Panc1 (cell line): Measurements from ENCODE around the gene METTL2B. TPM values are rescaled to one million over a fixed set of nuclear protein-coding genes. Genes with fewer than 3 reads are reported as not detected.
"Not testable (repeated sequence)": the region's sequence is repeated elsewhere in the genome, so short reads cannot be mapped to it uniquely, and the experiment has no call there.

Source experiments
- ATAC-seq: fragments of 200-7000 bp; cut with Tn5 transposase; 2 replicates; pipeline ENCODE4 v1.9.1; 2020; ENCODE audit warnings: mild to moderate bottlenecking, moderate library complexity
- BruUV-seq: library from RNA; stranded (reverse); fragments of 400-500 nt; replicated peaks from 2 replicates; lab custom pipeline; 2021; lab: Mats Ljungman, UMichigan
- CTCF ChIA-PET: fragments of 300-600 bp; sonication (Branson Sonifier 250); formaldehyde crosslinking; loops from one replicate; lab custom pipeline; 2022; ENCODE audit warnings: antibody characterized with exemption; lab: Charles Lee
- POLR2A ChIA-PET: fragments of 300-600 bp; sonication (Branson Sonifier 250); formaldehyde crosslinking; loops from one replicate; lab custom pipeline; 2022; ENCODE audit warnings: antibody characterized with exemption; lab: Charles Lee
- DNase-seq: peaks from one replicate; pipeline ENCODE4 v3.0.0-alpha.2; 2010; ENCODE audit warnings: low read depth, low spot score
- H3K27ac ChIP-seq: 2 replicates; pipeline ENCODE4 v1.5.1; 2011; ENCODE audit warnings: mild to moderate bottlenecking, low read length, inconsistent platforms
- H3K27me3 ChIP-seq: fragments of 200-500 bp; sonication (Bioruptor generic); 2 replicates; pipeline ENCODE4 v1.6.0; 2014; ENCODE audit warnings: low read length, inconsistent platforms; ENCODE audit not compliant: control insufficient read depth, insufficient read depth
- H3K36me3 ChIP-seq: fragments of 200-500 bp; sonication (Bioruptor generic); 2 replicates; pipeline ENCODE4 v1.5.1; 2014; ENCODE audit warnings: inconsistent platforms, mild to moderate bottlenecking, low read length, moderate library complexity; ENCODE audit not compliant: control insufficient read depth, insufficient read depth
- H3K4me1 ChIP-seq: 2 replicates; pipeline ENCODE4 v1.5.1; 2011; ENCODE audit warnings: inconsistent platforms, mild to moderate bottlenecking, low read length, moderate library complexity; ENCODE audit not compliant: control insufficient read depth, insufficient read depth
- H3K4me3 ChIP-seq, 2 experiments: 2 replicates each; pipeline ENCODE4 v1.5.1; 2011 to 2012; ENCODE audit warnings: low read depth in 2 of 2, low read length in 2 of 2, mild to moderate bottlenecking in 2 of 2, inconsistent platforms in 1 of 2, moderate library complexity in 1 of 2
- H3K9me3 ChIP-seq: fragments of 200-500 bp; sonication (Bioruptor generic); 2 replicates; pipeline ENCODE4 v1.5.1; 2014; ENCODE audit warnings: low read depth, mild to moderate bottlenecking, inconsistent platforms, low read length, moderate library complexity; ENCODE audit not compliant: control insufficient read depth, insufficient read depth
- POLR2AphosphoS5 ChIP-seq: IDR thresholded peaks from 2 replicates; pipeline ENCODE4 v1.6.1; 2012; ENCODE audit warnings: mild to moderate bottlenecking, low read depth, low read length, moderate library complexity
- SIN3A ChIP-seq: IDR thresholded peaks from 2 replicates; pipeline ENCODE4 v1.6.1; 2012; ENCODE audit warnings: low read depth, mild to moderate bottlenecking, low read length, moderate library complexity, borderline replicate concordance; ENCODE audit not compliant: insufficient read depth
- TCF7L2 ChIP-seq: IDR thresholded peaks from 2 replicates; pipeline ENCODE4 v1.6.1; 2011; ENCODE audit warnings: mild to moderate bottlenecking, low read depth, low read length, inconsistent platforms
- in situ Hi-C: cut with HindIII; loops from 2 replicates; pipeline ENCODE4 v1.10.0; 2016; ENCODE audit warnings: low sequenced_read_pairs, low pct_unique_long_range_greater_than_20kb
- intact Hi-C: fragments of 100-400 bp; cut with micrococcal nuclease; formaldehyde crosslinking; loops from one replicate; pipeline ENCODE4 v1.10.0; 2022; ENCODE audit not compliant: unreplicated experiment
- total RNA-seq: library from RNA; stranded (reverse); gene quantifications from one replicate; pipeline ENCODE4 v1.2.1, GENCODE V29; 2021; ENCODE audit not compliant: unreplicated experiment
- TF ChIP-seq, protein P1 (sequence below), 2 experiments: IDR thresholded peaks; 2 replicates each; pipeline ENCODE4 v1.6.1; 2011 to 2012; ENCODE audit warnings: low read depth in 2 of 2, control low read depth in 1 of 2, low read length in 1 of 2, mild to moderate bottlenecking in 1 of 2, moderate library complexity in 1 of 2; ENCODE audit not compliant: insufficient read depth in 1 of 2
- TF ChIP-seq, protein P2 (sequence below): fragments of 450-650 bp; IDR thresholded peaks from 2 replicates; pipeline ENCODE4 v1.5.1; 2017; ENCODE audit warnings: mild to moderate bottlenecking

METTL2B gene
- total RNA-seq, 1 experiment from 2014 or later: 43.6 TPM

DNA sequence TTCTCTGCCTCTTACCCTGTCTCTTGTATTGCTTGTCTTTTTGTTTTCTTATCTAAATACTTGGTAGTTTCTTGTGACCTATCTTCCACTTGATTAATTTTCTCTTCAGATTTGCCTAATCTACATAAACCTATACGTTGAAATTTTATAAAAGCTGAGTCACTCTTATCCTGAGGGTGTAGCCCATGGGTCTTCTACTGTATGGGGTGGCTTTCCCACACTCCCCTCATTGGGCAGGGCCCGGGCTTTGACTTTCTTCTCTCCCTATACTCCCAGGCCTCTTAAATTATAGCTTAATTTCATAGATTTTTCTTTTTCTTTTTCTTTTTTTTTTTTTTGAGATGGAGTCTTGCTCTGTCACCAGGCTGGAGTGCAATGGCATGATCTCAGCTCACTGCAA, 66.0 kb downstream of the METTL2B start:
- H3K36me3 ChIP-seq, DNase-seq, H3K4me3 ChIP-seq, in situ Hi-C loops, H3K27ac ChIP-seq, CTCF ChIA-PET, H3K9me3 ChIP-seq, ATAC-seq, POLR2A ChIA-PET, H3K4me1 ChIP-seq, intact Hi-C loops, H3K27me3 ChIP-seq, BruUV-seq: not testable (repeated sequence)

DNA sequence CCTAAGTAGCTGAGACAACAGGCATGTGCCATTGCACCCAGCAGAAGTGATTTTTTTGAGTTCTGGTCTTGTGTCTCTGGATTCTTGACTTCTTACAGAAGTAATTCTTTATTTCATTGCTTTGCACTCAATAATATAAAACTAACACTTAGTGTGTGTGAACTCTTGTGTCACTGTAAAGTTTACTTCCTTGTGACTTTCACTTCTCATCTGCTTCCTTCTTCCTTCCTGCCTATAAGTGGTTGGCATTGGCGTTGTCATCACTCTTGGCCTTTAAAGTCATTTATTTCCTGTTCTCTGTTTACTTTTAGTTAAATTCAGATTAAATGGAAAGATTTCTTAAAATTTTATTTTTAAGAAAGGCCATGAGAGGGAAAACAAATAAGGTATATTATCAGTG, 66.8 kb downstream of the METTL2B start:
- ATAC-seq, intact Hi-C loops, H3K36me3 ChIP-seq, BruUV-seq, H3K4me3 ChIP-seq, in situ Hi-C loops, H3K9me3 ChIP-seq, H3K27me3 ChIP-seq, CTCF ChIA-PET, H3K27ac ChIP-seq, H3K4me1 ChIP-seq, POLR2A ChIA-PET, DNase-seq: not testable (repeated sequence)

DNA sequence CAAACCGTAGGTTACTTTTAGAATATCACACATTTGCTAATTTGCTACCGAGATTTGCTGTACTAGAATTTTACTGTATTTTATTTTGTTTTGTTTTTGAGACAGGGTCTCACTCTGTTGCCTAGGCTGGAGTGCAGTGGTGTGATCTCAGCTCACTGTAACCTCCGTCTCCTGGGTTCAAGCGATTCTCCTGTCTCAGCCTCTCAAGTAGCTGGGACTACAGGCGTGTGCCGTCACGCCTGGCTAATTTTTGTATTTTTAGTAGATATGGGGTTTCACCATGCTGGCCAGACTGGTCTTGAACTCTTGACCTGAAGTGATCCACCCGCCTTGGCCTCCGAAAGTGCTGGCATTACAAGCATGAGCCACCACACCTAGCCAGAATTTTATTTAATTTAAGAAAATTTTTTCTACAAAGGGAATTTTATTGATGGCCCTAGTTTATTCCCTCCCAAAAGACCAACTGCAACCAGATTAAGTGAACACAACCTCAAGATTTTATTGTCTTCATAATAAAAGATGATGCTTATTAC, 69.8 kb downstream of the METTL2B start:
- H3K4me1 ChIP-seq, H3K9me3 ChIP-seq, H3K27me3 ChIP-seq, intact Hi-C loops, POLR2A ChIA-PET, CTCF ChIA-PET, DNase-seq, ATAC-seq, H3K27ac ChIP-seq, BruUV-seq, in situ Hi-C loops, H3K4me3 ChIP-seq, H3K36me3 ChIP-seq: not testable (repeated sequence)

DNA sequence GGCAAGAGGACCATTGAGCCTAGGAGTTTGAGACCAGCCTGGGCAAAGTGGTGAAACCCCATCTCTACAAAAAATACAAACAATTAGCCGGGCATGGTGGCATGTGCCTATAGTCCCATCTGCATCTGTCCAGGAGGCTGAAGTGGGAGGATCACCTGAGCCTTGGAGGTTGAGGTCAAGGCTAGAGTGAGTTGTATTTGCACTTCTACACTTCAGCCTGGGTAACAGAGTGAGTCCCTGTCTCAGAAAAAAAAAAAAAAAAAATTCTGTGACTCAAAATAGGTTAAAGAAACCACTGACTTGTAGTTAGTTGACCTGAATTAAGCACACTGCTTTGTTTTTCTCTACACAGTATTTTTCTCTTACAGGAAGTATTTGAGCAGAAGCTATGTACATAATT, 74.4 kb downstream of the METTL2B start:
- Histone ChIP-seq H3K9me3 (no peaks in the 10 kb centered on the region), H3K4me1 (no peaks in the 10 kb centered on the region), H3K27me3 (no peaks in the 10 kb centered on the region), H3K36me3 (peaks cover 2% of the 10 kb centered on the region), H3K4me3 (no peak overlapping the region), H3K27ac (no peak overlapping the region)
- ChIA-PET POLR2A (no interaction called here), CTCF (no interaction called here)
- TF ChIP-seq, protein P1, sequence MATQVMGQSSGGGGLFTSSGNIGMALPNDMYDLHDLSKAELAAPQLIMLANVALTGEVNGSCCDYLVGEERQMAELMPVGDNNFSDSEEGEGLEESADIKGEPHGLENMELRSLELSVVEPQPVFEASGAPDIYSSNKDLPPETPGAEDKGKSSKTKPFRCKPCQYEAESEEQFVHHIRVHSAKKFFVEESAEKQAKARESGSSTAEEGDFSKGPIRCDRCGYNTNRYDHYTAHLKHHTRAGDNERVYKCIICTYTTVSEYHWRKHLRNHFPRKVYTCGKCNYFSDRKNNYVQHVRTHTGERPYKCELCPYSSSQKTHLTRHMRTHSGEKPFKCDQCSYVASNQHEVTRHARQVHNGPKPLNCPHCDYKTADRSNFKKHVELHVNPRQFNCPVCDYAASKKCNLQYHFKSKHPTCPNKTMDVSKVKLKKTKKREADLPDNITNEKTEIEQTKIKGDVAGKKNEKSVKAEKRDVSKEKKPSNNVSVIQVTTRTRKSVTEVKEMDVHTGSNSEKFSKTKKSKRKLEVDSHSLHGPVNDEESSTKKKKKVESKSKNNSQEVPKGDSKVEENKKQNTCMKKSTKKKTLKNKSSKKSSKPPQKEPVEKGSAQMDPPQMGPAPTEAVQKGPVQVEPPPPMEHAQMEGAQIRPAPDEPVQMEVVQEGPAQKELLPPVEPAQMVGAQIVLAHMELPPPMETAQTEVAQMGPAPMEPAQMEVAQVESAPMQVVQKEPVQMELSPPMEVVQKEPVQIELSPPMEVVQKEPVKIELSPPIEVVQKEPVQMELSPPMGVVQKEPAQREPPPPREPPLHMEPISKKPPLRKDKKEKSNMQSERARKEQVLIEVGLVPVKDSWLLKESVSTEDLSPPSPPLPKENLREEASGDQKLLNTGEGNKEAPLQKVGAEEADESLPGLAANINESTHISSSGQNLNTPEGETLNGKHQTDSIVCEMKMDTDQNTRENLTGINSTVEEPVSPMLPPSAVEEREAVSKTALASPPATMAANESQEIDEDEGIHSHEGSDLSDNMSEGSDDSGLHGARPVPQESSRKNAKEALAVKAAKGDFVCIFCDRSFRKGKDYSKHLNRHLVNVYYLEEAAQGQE (IDR thresholded peaks at IDR 0.05; ENCODE audit: insufficient read depth in 1 of 2, low read depth in 2 of 2, low read length in 1 of 2): no peak
- no peak for TF ChIP-seq POLR2AphosphoS5
- no peak for TF ChIP-seq TCF7L2
- TF ChIP-seq SIN3A: no peak
- TF ChIP-seq, protein P2, sequence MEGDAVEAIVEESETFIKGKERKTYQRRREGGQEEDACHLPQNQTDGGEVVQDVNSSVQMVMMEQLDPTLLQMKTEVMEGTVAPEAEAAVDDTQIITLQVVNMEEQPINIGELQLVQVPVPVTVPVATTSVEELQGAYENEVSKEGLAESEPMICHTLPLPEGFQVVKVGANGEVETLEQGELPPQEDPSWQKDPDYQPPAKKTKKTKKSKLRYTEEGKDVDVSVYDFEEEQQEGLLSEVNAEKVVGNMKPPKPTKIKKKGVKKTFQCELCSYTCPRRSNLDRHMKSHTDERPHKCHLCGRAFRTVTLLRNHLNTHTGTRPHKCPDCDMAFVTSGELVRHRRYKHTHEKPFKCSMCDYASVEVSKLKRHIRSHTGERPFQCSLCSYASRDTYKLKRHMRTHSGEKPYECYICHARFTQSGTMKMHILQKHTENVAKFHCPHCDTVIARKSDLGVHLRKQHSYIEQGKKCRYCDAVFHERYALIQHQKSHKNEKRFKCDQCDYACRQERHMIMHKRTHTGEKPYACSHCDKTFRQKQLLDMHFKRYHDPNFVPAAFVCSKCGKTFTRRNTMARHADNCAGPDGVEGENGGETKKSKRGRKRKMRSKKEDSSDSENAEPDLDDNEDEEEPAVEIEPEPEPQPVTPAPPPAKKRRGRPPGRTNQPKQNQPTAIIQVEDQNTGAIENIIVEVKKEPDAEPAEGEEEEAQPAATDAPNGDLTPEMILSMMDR: no peak
- intact Hi-C loops: no loop called here
- ATAC-seq: no peak
- DNase-seq: no peak
- BruUV-seq: no TSS peak
- in situ Hi-C loops: no loop called here

DNA sequence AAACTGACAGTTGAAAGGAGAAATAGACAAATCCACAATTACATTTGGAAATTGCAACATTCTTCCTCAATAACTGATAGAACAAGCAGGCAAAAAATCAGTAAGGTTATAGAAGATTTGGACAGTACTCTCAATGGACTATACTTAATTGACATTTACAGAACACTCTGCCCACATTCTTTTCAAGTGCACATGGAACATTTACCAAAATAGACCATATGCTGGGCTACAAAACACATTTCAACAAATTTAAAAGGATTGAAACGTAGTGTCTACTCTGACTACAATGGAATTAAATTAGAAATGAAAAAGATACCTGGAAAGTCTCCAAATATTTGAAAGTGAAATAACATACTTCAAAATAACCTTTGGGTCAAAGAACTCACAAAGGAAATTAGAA, 77.8 kb downstream of the METTL2B start:
- ATAC-seq, H3K4me1 ChIP-seq, DNase-seq, H3K27ac ChIP-seq, POLR2A ChIA-PET, H3K36me3 ChIP-seq, CTCF ChIA-PET, H3K4me3 ChIP-seq, H3K27me3 ChIP-seq, H3K9me3 ChIP-seq, in situ Hi-C loops, intact Hi-C loops: not testable (repeated sequence)
- BruUV-seq: TSS peak; percentile 41
